Lower leg skin (tissue), 3 donors: ENCODE results near the gene BET1.

Experiments
- POLR2A ChIP-seq, 2 donors: fragments of 450-650 bp; IDR thresholded peaks; one replicate each; pipeline ENCODE4 v1.6.1; 2016 to 2017; ENCODE audit warnings: antibody characterized with exemption in 2 of 2, mild to moderate bottlenecking in 1 of 2, moderate library complexity in 1 of 2
- TF ChIP-seq, protein P1 (sequence below), 3 donors: fragments of 450-650 bp; IDR thresholded peaks; one replicate each; pipeline ENCODE4 v1.5.1; 2016; ENCODE audit warnings: antibody characterized with exemption in 3 of 3, mild to moderate bottlenecking in 3 of 3, moderate library complexity in 2 of 3

DNA sequence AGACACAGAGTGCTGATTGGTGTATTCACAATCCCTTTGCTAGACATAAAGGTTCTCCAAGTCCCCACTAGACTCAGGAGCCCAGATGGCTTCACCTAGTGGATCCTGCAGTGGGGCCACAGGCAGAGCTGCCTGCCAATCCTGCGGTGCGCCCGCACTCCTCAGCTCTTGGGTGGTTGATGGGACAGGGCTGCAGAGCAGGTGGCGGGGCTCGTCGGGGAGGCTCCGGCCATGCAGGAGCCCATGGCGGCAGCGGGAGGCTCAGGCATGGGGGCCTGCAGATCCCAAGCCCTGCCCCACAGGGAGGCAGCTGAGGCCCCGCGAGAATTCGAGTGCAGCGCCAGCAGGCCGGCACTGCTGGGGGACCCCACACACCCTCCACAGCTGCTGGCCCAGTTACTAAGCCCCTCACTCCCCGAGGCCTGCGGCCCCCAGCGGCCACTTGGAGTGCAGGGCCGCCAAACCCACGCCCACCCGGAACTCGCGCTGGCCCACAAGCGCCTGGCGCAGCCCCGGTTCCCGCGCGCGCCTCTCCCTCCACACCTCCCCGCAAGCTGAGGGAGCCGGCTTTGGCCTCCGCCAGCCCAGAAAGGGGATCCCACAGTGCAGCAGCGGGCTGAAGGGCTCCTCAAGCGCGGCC is 7.7 kb upstream of the BET1 start:
- TF ChIP-seq, protein P1, sequence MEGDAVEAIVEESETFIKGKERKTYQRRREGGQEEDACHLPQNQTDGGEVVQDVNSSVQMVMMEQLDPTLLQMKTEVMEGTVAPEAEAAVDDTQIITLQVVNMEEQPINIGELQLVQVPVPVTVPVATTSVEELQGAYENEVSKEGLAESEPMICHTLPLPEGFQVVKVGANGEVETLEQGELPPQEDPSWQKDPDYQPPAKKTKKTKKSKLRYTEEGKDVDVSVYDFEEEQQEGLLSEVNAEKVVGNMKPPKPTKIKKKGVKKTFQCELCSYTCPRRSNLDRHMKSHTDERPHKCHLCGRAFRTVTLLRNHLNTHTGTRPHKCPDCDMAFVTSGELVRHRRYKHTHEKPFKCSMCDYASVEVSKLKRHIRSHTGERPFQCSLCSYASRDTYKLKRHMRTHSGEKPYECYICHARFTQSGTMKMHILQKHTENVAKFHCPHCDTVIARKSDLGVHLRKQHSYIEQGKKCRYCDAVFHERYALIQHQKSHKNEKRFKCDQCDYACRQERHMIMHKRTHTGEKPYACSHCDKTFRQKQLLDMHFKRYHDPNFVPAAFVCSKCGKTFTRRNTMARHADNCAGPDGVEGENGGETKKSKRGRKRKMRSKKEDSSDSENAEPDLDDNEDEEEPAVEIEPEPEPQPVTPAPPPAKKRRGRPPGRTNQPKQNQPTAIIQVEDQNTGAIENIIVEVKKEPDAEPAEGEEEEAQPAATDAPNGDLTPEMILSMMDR (IDR thresholded peaks at IDR 0.05): no peak
- no peak for TF ChIP-seq POLR2A (IDR thresholded peaks at IDR 0.05)
